Non-pigmented ciliary epithelial cell (primary cell): ENCODE data around the gene STAG2.

Experiments used
- DNase-seq: peaks from one replicate; pipeline ENCODE4 v3.0.0-alpha.2; 2010; ENCODE audit warnings: low read depth

Gene STAG2

DNA sequence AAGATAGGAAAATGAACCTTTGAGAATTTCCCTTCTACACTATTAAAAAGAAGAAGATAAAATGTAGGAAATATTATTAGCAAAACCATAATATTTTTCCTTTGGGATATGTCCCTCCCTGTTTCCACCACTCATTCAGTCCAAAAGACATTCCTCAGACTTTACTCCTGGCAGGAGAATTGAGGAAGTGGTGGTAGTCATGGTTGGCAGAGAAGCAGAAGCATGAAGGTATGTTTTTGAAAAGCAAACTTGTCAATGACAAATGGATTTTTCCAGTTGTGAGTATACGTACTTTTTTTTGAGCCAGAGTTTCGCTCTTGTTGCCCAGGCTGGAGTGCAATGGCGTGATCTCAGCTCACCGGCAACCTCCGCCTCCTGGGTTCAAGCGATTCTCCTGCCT is 13.7 kb downstream of the STAG2 start:
- no peak for DNase-seq

DNA sequence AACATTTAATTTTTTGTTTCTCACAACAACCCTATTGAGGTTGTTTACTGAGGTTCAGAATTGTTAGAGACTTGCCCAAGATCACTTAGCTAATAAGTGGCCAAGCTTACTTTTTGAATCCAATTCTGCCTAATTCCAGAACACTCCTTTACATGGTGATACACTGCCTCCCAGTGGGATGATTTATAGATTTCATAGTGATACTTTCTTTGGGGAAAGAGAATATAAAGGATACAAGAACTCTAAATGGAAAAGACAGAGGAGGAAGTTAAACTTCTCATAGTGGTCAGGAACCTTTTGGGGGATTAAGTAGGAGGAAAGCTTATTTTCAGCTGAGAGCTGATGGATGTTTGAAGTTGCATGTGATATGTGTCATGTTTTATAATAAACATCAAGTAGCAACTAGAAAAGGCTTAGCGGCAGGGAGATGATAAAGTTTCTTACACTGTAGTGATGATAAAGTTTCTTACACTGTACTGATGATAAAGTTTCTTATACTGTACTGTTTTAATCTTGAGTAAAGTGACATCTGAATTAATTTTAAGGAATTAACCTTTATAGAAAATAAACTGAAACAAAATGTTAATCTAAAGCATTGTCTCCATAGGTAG is 15.3 kb downstream of the STAG2 start:
- DNase-seq: no peak

DNA sequence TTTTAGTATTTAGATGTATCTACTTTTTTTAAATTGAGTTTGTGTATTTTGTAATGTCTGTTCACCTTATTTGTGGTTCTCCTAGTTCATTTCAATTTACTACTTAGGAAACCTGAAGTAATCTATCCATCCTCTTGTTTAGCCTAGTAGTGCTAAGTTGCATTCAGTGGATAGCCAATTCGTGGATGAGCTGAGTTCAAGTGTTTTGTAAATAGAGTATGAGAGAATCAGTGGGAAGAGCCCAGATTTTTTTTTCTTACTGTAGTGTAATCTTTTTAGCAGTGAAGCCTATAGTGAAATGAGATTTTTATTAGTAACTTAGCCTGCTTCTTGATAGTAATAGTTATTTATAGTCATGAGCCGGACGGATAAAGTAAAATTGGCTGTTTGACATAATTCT is 21.7 kb downstream of the STAG2 start:
- DNase-seq: no peak

DNA sequence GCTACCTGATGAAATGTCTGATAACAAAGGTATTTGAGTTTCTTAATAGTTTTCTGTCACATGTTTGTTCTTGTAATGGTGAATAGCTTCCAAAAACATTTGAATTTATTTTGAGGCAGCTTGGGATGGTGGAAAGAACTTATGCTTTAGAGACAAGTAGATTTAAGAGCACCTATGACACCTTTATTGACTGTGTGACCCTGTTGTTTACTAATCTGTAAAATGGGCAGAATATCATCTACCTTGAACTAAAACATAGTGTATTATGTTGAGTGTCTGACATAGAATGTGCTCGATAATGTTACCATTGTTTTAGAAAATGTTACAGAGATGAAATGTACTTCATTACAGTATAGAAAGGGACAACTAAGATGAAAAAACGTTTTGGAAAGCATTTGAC is 24.9 kb downstream of the STAG2 start:
- no peak for DNase-seq

DNA sequence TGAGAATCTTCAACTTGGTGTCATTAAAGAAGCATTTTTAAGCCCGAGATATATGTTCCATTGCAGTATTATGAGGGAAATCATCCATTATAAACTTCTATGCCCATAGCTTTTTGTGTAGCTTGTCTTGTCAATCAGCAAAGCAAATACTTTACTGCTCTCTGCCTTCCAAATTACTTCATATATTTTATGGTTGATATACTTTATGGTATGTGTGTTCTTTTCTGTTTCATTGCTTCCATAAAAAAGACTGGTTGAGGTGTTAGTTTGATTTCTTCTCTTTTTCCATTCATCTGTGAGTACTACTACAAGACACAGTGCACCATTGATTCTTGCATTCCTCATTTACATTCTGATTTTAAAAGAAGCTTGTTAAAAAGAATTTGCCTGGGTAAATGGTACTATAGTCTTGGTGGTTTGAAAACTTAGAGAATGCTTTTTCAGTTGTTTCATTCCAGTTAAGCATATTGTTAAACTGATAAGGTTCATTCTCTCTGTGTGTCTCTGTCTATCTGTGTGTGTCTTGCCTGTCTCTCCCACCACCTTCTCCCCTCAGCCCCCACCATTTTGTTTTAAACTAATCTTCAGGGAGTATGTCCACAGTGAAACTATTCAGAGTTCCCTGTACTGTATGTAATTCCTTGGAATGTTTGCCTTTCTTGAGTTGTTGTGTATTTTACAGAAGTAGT is 27.1 kb downstream of the STAG2 start:
- DNase-seq: no peak

DNA sequence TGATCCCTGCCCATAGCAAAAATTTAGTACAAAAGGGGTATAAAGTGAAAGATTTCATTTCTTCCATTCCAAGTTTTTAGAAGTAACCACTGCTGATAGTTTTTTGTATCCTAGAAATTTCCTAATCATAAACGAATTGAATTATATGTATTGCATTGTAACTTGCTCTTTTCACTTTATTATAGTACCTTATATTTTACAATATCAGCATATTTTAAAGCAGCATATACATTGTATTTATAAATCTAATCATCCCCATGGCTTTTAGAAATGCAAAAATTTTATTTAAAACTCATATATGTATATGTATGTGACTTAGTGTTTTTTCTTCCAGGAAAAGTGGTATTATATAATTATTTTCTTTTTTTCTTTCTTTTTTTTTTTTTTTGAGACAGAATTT is 27.7 kb downstream of the STAG2 start:
- DNase-seq: no peak

DNA sequence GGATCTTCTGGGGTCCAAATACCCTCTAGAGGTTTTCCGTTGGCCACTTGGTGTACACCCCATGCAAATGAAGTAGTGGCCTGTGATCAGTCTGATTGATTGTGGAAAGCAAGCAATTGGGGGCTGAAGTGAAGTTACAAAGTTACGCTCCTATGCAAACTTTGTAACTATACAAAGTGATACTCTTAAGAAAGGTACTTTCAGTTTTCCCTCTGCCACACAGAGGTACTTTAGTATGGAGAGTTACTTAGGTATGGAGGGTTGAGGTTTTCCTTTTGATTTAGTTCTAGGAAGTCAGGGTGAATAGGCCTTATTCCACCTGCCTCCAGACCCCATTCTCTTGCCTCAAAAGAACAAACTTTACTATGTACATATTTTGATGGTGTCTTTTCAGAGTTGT is 28.7 kb downstream of the STAG2 start:
- DNase-seq: no peak

DNA sequence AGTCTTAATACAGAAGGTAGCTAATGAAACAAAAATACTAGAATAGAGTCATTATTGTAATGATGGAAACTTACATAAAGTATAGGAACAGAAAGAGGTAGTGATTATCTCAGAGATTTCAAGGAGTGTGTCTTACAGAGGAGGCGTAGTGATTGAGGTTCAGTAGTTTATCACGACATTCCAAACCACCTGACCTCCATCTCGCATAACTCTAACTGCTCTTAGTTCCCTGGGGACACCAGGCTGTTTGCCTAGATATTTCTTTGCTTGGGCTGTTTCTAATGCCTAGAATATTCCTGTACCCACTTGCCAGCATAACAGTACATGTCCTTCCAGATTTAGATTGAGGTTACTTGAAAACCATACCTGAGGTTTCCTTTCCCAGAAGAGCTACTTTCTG is 29.1 kb downstream of the STAG2 start:
- DNase-seq: no peak

DNA sequence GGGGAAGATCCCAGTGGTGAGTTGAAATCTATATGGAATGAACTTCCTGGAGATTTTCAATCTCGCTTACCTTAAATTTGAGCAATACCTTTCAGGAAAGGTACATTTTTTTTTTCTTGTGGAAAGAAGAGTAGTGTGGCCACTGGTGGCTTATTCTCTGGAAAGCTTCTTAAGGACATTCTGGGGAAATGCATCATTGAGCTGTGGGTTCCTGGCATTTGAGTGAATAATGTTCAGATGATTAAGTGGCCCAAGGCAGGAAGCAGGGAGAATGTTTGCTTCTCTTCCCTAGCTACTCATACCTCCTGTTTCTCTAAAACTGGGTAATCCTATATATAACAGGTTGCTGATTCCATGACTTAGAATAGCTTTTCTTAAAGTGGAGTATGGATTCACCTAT is 31.8 kb downstream of the STAG2 start:
- peak; percentile 61 for DNase-seq

DNA sequence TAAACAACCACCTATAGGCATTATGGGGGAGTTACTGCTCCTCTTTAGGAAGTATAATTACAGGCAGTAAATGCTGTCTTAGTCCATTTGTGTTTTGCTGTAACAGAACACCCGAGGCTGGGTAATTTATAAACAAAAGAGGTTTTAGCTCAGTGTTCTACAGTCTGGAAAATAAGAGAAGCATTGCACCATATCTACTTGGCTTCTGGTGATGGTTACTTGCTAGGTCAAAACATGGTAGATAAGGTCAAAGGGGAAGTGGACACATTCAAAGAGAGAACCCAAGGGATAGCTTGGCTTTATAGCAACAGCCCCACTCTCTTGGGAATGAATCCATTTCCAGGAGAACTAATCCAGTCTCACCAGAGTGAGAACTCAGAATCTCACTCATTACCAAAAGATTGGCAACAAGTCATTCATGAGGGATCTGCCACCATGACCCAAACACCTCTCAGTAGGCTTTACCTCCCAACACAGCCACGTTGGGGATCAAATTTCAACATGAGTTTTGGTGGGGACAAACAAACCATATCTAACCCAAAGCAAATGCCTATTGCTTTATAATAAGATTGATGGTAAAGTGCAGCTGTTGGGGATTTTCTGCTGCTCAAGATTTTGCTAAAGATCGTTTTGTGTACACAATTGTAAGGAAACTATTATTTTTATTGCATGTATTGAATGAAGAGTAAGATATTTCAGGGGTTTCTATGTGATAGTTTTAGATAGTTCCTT is 32.6 kb downstream of the STAG2 start:
- no peak for DNase-seq

DNA sequence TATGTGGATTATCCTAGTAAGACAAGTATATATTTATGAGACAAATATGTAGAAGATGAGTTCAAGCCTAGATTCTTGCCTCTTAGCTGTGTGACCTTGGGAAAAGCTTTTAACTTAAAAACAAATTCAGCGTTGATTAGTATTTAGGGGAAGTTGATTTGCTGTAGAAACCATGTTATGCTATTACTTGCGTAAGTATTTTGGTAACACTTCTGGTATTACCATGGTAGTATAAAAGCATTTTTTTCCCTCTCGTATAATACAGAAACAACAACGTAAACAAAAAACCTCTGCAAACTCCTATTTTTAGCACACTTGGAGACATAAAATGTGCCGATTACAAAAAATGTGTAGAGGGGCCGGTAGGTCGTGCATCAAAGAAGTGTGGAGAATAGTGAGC is 33.2 kb downstream of the STAG2 start:
- no peak for DNase-seq

DNA sequence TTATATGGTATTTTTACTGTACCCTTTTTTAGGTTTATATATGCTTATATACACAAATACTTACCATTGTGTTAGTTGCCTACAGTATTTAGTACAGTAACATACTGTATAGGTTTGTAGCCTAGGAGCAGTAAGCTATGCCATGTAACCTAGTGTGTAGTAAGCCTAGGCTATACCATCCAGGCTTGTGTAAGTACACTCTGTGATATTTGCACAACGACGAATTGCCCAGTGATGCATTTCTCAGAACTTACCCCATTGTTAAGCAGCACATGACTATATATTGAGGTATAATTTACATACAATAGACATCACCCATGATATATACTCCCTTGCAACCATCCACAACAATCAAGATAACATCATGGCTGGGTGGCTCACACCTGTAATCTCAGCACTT is 40.1 kb downstream of the STAG2 start:
- no peak for DNase-seq

DNA sequence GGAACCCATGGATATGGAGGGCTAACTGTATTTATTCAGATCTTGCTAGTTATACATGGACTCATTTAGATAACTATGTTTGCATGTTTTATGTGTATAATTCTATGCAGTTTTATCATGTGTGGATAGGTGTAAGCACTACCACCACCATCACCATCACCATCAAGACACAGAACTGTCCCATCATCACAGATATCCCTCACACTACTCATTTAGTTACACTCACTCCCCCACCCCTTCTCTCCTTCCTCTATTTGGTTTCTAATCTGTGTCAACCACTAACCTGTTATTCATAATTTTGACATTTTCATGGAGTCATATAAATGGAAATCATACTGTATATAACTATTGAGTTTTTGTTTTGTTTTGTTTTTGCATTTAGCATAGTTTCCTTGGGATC is 43.7 kb downstream of the STAG2 start:
- no peak for DNase-seq

DNA sequence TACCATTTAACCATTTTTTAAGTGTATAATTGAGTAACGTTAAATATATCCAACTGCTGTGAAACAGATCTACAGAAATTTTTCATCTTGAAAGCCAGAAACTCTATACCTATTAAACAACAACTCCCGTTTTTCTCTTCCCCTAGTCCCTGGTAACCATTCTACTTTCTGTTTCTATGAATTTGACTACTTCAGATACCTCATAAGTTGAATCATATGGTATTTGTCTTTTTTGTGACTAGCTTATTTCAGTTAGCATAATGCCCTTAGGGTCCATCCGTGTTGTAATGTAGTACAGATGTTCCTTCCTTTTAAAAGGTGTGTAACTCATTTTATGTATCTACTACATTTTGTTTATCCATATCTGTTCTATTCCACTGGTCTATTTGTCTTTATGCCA is 48.7 kb downstream of the STAG2 start:
- no peak for DNase-seq

DNA sequence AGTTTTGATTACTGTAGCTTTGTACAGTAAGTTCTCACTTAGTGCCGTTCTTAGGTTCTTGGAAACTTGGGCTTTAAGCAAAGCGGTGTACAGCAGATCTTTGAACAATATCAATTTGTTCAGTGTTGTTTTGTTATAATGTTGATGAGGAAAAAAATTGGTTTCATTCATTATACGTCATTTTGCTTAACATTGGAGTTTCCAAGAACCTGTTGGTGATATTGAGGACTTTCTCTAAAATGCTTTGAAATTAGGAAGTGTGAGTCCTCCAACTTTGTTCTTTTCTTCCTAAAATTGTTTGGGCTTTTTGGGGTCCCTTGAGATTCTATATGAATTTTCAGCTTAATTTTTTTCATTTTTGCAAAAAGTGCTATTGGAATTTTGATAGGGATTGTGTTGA is 49.1 kb downstream of the STAG2 start:
- DNase-seq: no peak

DNA sequence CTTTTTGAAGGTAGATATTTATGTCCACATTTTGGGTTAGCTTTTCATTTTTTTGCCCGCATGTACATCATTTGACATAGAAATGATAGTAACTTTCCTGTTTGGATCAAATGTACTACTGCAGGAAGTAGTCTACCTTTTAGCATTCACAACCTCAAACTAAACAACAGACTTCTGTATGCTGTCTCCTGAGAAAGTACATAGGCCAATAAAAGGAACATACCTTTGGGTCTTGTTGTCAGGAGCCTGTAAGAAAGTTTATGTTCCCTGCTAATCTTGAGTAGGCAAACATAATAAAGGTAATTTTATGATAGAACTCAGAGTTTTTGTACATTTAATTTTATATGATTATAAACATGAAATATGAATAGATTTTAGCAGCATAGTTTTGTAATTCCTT is 54.2 kb downstream of the STAG2 start:
- no peak for DNase-seq

DNA sequence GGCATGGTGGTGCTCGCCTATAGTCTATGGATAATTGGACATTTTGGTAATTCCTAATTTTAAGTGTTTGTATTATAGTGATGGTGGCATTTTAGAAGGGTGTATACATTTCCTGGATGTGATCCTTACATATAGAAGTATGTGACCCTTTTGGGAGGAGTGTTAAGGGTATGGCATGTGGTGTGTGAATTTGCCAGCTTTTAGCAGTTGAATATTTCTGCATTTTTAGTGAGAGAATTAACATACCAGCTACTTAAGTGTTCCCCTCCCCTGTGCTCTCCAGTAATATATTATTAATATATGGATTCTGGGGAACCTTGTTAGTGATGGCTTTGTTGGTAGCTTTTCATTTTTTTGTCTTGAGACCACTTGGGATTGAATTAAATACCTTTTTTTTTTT is 55.3 kb downstream of the STAG2 start:
- no peak for DNase-seq

DNA sequence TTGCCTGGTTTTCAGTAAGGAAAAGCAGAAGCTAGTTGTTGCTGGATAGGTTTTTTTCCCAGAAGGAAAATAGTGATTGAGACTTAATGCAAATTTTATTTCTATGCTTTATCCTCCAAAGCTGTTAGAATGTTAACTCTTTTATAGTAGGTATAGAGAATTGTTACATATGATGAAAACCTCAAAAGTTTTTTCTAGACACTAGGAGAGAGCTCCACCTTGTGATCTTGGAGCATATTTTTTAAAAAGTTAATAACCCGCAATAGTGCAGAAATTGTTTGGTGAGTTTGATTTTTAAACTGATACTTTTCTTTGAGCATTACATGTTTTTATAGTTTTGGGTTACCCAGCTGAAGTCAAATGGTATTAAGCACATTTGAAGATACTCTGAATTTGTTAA is 56.5 kb downstream of the STAG2 start:
- DNase-seq: no peak

DNA sequence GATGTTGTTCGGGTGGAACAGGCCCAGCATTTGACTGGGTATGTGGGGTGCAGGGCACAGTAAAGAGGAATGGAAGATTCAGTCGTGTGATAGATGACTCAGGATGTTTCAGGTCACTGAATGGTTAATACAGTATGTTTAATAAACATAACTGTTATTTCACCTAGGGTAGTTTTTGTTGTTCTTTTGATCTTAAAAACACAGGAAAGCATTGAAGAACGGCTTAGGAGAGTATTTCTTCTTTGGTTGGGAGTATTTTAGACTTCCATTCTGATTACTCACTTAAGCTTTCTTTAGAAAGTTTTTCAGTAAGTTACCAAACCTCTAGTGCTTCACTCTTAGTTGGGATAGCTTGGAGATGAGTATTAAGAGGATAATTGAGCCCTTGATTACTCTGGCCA is 62.3 kb downstream of the STAG2 start:
- no peak for DNase-seq

DNA sequence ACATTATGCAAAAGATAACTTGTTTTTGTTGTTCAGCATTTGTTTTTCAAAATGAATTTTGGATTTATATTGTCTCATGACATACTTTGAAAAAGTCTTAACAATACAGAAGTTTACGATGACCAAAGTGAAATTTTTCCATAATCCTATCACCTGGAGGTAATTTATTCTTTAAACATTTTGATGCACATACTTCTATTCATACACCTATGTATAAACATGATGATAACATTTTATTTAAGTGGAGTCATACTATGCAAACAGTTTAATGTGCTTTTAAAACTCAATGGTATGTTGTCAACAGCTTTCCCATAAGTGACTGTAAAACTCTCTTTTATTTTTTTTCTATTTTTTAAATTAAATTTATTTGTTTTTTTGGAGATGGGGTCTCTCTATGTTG is 65.0 kb downstream of the STAG2 start:
- DNase-seq: no peak

DNA sequence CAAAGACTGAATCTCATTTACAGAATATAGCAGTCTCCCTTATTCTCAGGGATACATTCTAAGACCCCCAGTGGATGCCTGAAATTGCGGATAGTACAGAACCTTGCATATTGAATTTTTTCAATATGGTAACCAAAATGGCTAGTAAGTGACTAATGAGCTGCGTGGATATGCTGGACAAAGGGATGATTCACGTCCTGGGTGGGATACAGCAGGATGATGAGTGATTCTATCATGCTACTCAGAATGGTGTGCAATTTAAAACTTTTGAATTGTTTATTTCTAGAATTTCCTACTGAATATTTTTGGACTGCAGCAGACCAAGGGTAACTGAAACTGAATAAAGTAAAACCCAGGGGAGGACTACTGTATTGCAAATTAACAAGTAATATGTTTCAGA is 66.7 kb downstream of the STAG2 start:
- DNase-seq: no peak

DNA sequence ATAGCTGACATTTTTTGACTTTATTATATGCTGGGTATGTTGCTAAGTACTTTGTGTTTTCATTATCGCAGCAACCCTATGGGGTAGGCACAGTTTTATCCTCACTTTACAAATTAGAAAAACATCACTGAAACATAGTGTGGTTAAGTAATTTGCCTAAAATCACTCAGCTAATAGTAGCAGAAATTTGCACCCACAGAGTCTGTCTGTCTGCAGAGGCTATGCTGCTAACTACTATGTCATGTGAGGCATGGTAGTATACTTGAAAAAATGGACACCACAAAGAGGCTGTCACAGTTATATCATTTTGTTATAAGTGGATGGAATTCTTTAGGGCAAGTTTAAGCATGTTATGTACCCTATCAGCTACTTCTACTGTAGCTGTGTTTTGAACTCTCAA is 69.0 kb downstream of the STAG2 start:
- DNase-seq: no peak

DNA sequence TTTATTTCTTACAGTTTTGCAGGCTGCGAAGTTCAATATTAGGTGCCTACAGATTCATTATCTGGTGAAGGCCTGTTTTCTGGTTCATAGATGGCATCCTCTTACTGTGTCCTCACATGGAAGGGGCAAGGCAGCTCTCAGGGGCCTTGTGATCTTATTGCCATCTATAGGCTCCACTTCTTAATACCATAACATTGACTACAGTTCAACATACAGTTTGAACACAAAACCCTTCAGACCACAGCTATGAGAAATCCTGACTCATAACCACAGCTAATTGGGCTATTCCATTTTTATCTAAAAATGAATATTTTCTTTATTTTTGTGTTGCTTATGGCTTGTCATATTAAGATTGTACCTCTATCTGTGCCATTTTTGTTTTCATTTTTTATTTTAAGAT is 72.3 kb downstream of the STAG2 start:
- no peak for DNase-seq

DNA sequence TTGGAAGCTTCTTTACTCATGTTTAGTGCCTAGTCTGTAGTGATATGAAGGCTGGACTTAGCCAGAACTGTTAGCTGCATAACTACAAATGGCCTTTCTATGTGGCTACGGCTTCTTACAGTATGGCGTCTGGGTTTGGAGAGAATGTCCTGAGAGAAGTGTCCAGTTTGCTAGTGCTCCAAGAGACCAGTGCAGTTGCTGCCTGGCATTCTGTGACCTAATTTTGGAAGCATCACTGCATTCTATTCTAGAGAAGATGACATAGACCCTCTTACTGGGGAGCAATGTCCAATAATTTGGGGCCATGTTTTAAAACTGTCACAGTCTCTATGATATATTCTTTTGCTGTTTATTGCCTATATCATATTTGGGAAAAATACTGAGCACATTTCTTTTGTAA is 74.2 kb downstream of the STAG2 start:
- no peak for DNase-seq
